ENCODE results near the gene MAEA.

DNA sequence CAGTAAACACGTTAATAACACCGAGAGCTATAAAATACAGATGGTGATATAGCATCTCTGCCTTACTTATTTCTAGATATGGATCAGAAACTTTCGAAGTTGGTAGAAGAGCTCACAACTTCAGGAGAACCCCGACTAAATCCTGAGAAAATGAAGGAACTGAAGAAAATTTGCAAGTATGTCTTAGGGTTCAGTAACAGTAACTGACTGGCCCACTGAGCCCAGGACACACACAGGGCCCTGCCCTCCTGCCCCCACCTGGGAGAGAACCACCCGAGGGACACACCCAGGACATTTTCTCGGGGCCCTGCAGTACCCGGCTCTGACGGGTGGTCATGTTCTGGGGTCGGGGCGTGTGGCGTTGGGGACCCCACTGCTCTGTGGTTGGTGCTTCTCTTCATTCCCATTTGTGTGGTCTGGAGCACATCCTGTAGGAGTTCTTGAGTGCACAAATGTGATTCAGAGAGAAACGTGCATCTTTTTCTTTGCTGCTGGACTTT is 58.4 kb downstream of the MAEA start:
- TF ChIP-seq POLR2A (IDR thresholded peaks at IDR 0.05), result no peak
- TF ChIP-seq, protein P1, sequence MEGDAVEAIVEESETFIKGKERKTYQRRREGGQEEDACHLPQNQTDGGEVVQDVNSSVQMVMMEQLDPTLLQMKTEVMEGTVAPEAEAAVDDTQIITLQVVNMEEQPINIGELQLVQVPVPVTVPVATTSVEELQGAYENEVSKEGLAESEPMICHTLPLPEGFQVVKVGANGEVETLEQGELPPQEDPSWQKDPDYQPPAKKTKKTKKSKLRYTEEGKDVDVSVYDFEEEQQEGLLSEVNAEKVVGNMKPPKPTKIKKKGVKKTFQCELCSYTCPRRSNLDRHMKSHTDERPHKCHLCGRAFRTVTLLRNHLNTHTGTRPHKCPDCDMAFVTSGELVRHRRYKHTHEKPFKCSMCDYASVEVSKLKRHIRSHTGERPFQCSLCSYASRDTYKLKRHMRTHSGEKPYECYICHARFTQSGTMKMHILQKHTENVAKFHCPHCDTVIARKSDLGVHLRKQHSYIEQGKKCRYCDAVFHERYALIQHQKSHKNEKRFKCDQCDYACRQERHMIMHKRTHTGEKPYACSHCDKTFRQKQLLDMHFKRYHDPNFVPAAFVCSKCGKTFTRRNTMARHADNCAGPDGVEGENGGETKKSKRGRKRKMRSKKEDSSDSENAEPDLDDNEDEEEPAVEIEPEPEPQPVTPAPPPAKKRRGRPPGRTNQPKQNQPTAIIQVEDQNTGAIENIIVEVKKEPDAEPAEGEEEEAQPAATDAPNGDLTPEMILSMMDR (IDR thresholded peaks at IDR 0.05), result no peak

Data from tibial nerve (tissue), 3 donors.